IMR-90 (cell line): ENCODE results near the gene COX8C. TPM values are rescaled to one million over a fixed set of nuclear protein-coding genes. Genes with fewer than 3 reads are reported as not detected.
A peak's percentile ranks its signal among the peaks of the same experiment; 100 is the strongest.

ENCODE experiments used
- ATAC-seq: fragments of 200-7000 bp; cut with Tn5 transposase; 2 replicates; pipeline ENCODE4 v1.9.1; 2020; ENCODE audit warnings: low read depth, mild to moderate bottlenecking, moderate library complexity
- BruUV-seq: library from RNA; stranded (reverse); fragments of 400-500 nt; replicated peaks from 2 replicates; lab custom pipeline; 2021; lab: Mats Ljungman, UMichigan
- CTCF ChIA-PET: fragments of 300-600 bp; formaldehyde crosslinking; extraction: SDS; loops from one replicate; lab custom pipeline; 2021; ENCODE audit warnings: antibody characterized with exemption; lab: Yijun Ruan, JAX
- POLR2A ChIA-PET: fragments of 300-600 bp; sonication (Branson Sonifier 250); formaldehyde crosslinking; loops from one replicate; lab custom pipeline; 2022; ENCODE audit warnings: antibody characterized with exemption; ENCODE audit not compliant: unreplicated experiment; lab: Charles Lee
- DNase-seq: peaks from one replicate; pipeline ENCODE4 v3.0.0; 2013
- H2AFZ ChIP-seq: replicated peaks from 2 replicates; pipeline ENCODE3; 2013; ENCODE audit warnings: low read length, mild to moderate bottlenecking; ENCODE audit not compliant: poor library complexity
- H2AK5ac ChIP-seq: 2 replicates; pipeline ENCODE4 v1.6.1; 2013; ENCODE audit warnings: low read depth, low read length, inconsistent platforms
- H2AK9ac ChIP-seq: replicated peaks from 2 replicates; pipeline ENCODE3; 2013; ENCODE audit warnings: mild to moderate bottlenecking, low read depth, low read length, moderate library complexity; ENCODE audit not compliant: poor library complexity
- H2BK120ac ChIP-seq: 2 replicates; pipeline ENCODE4 v1.6.1; 2013; ENCODE audit warnings: low read depth, low read length, inconsistent platforms
- H2BK15ac ChIP-seq: 3 replicates; pipeline ENCODE4 v1.6.1; 2013; ENCODE audit warnings: low read depth, low read length, inconsistent platforms
- H2BK20ac ChIP-seq: 2 replicates; pipeline ENCODE4 v1.6.1; 2013; ENCODE audit warnings: low read depth, mild to moderate bottlenecking, inconsistent platforms, low read length, moderate library complexity
- H2BK5ac ChIP-seq: 2 replicates; pipeline ENCODE4 v1.6.1; 2013; ENCODE audit warnings: mild to moderate bottlenecking, low read depth, low read length, inconsistent platforms; ENCODE audit not compliant: poor library complexity, severe bottlenecking
- H3K14ac ChIP-seq: replicated peaks from 2 replicates; pipeline ENCODE4 v1.6.1; 2013; ENCODE audit warnings: low read depth, low read length, inconsistent platforms
- H3K18ac ChIP-seq: 2 replicates; pipeline ENCODE4 v1.6.1; 2013; ENCODE audit warnings: low read depth, low read length, control low read depth
- H3K23ac ChIP-seq: 2 replicates; pipeline ENCODE4 v1.6.1; 2013; ENCODE audit warnings: low read depth, low read length, inconsistent platforms
- H3K27ac ChIP-seq: 2 replicates; pipeline ENCODE4 v1.5.1; 2013; ENCODE audit warnings: mild to moderate bottlenecking, control low read depth, low read length; ENCODE audit not compliant: insufficient read depth
- H3K27me3 ChIP-seq: 2 replicates; pipeline ENCODE4 v1.6.1; 2013; ENCODE audit warnings: low read length; ENCODE audit not compliant: control insufficient read depth, insufficient read depth
- H3K36me3 ChIP-seq: 2 replicates; pipeline ENCODE4 v1.6.1; 2013; ENCODE audit warnings: low read length, mixed read lengths; ENCODE audit not compliant: control insufficient read depth, insufficient read depth
- H3K4ac ChIP-seq: 2 replicates; pipeline ENCODE4 v1.6.1; 2013; ENCODE audit warnings: low read depth, low read length, inconsistent platforms
- H3K4me1 ChIP-seq: 2 replicates; pipeline ENCODE4 v1.6.1; 2013; ENCODE audit warnings: low read length, mixed read lengths; ENCODE audit not compliant: control insufficient read depth, insufficient read depth
- H3K4me2 ChIP-seq: 2 replicates; pipeline ENCODE4 v1.6.1; 2013; ENCODE audit warnings: low read depth, mild to moderate bottlenecking, control low read depth, low read length, moderate library complexity
- H3K4me3 ChIP-seq: 2 replicates; pipeline ENCODE4 v1.5.1; 2013; ENCODE audit warnings: low read depth, mild to moderate bottlenecking, control low read depth, low read length, moderate library complexity; ENCODE audit not compliant: insufficient read depth
- H3K56ac ChIP-seq: 2 replicates; pipeline ENCODE4 v1.6.1; 2013; ENCODE audit warnings: low read length, inconsistent platforms; ENCODE audit not compliant: insufficient read depth; ENCODE audit errors: extremely low read depth
- H3K79me1 ChIP-seq, 2 experiments: 2 replicates each; pipeline ENCODE4 v1.6.1; 2013; ENCODE audit warnings: low read length in 2 of 2, inconsistent platforms in 1 of 2, low read depth in 1 of 2
- H3K9ac ChIP-seq: 2 replicates; pipeline ENCODE4 v1.6.1; 2013; ENCODE audit warnings: low read depth, low read length, control low read depth
- H3K9me1 ChIP-seq: 2 replicates; pipeline ENCODE4 v1.6.1; 2013; ENCODE audit warnings: low read length, inconsistent platforms; ENCODE audit not compliant: insufficient read depth
- H3K9me3 ChIP-seq: 2 replicates; pipeline ENCODE4 v1.6.1; 2013; ENCODE audit warnings: low read length; ENCODE audit not compliant: control insufficient read depth, insufficient read depth
- H4K20me1 ChIP-seq: 2 replicates; pipeline ENCODE4 v1.6.1; 2013; ENCODE audit warnings: low read length, inconsistent platforms; ENCODE audit not compliant: insufficient read depth
- H4K5ac ChIP-seq: 2 replicates; pipeline ENCODE4 v1.6.1; 2013; ENCODE audit warnings: mild to moderate bottlenecking, low read depth, low read length, control low read depth
- H4K8ac ChIP-seq, 2 experiments: 2 replicates each; pipeline ENCODE4 v1.6.1; 2013; ENCODE audit warnings: low read depth in 2 of 2, low read length in 2 of 2, control low read depth in 1 of 2, inconsistent platforms in 1 of 2
- H4K91ac ChIP-seq: 2 replicates; pipeline ENCODE4 v1.6.1; 2013; ENCODE audit warnings: low read depth, low read length, inconsistent platforms; ENCODE audit not compliant: insufficient read depth
- SMC3 ChIP-seq: fragments of 150-350 bp; IDR thresholded peaks from 2 replicates; pipeline ENCODE4 v1.6.1; 2016; ENCODE audit warnings: low read depth, mild to moderate bottlenecking, antibody characterized with exemption, low read length, moderate library complexity
- USF2 ChIP-seq: fragments of 150-350 bp; IDR thresholded peaks from 2 replicates; pipeline ENCODE4 v1.6.1; 2017; ENCODE audit warnings: mild to moderate bottlenecking, antibody characterized with exemption, low read length, low read depth
- dilution Hi-C: fragments of 300-500 bp; cut with HindIII; formaldehyde crosslinking; loops from one replicate; pipeline ENCODE4 v1.14.3; 2018; ENCODE audit warnings: low sequenced_read_pairs; ENCODE audit not compliant: unreplicated experiment
- in situ Hi-C: fragments of 300-500 bp; cut with MboI; formaldehyde crosslinking; loops from 3 replicates; pipeline ENCODE4 v1.14.3; 2019; ENCODE audit warnings: low sequenced_read_pairs, inconsistent platforms, mixed read lengths
- intact Hi-C: fragments of 100-400 bp; cut with micrococcal nuclease; formaldehyde crosslinking; loops from 2 replicates; pipeline ENCODE4 v1.10.0; 2022
- polyA plus RNA-seq, 3 experiments: library from polyadenylated mRNA; depleted of rRNA; stranded (reverse); fragments of >200 nt; gene quantifications; 2 replicates each; pipeline ENCODE4 v1.2.3, GENCODE V29; 2012; ENCODE audit warnings: low replicate concordance in 1 of 3
- total RNA-seq: library from RNA; depleted of rRNA; stranded (reverse); fragments of >200 nt; gene quantifications from 2 replicates; pipeline ENCODE4 v1.2.3, GENCODE V29; 2012

Gene COX8C
- total and polyA plus RNA-seq, 2 of the 4 experiments (the other 2 are of a cell fraction), result not detected

DNA sequence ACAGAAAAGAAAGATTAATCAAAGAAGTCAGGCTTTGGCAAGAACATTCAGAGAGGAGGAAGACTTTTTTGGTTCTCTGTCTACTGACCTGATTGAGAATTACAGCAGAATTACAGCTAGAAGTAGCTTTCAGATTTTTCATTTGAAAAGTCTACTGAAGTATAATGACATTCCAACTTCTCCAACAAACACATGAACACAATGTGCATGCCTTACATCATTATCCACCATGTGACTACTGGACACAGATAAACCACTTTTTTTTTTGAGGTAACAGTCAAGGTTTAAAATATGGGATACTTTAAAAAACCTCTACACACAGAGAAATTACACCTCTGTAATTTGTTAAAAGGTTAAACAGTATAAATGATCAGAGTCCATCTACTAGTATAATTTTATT lies 26.5 kb upstream of the COX8C start:
- CTCF ChIA-PET, result interaction anchor here (0.6 to 0.7 kb wide), 2 partner anchors 20 to 1405 kb away, joined by 3 read pairs; no protein-coding TSS in a partner anchor
- H3K4ac ChIP-seq, result no peak overlapping the region
- no peak overlapping the region for H3K56ac ChIP-seq
- H2AK5ac ChIP-seq, result no peak overlapping the region
- H3K4me3 ChIP-seq, result no peak overlapping the region
- H2BK5ac ChIP-seq, result no peak overlapping the region
- peaks cover 62% of the 10 kb centered on the region for H4K20me1 ChIP-seq
- peaks cover 12% of the 10 kb centered on the region; the same call in 1 of the 2 replicates for H3K9me1 ChIP-seq
- no TSS peak for BruUV-seq
- H3K23ac ChIP-seq, result no peak overlapping the region
- no peak for ATAC-seq
- H4K5ac ChIP-seq, result no peak overlapping the region
- no peak overlapping the region for H4K91ac ChIP-seq
- H3K9ac ChIP-seq, result no peak overlapping the region
- DNase-seq, result peak; percentile 23
- H3K36me3 ChIP-seq, result no peaks in the 10 kb centered on the region; the same call in 1 of the 2 replicates
- no peak overlapping the region for H2AFZ ChIP-seq
- in situ Hi-C loops, result loop anchor here (25.0 kb wide), 1 partner anchor 1808 kb away; the partner anchor contains the start of gene PPP4R3A
- TF ChIP-seq SMC3, result no peak
- TF ChIP-seq USF2, result 0 out of 2 replicates have a peak, but pooled peaks have one; percentile 46
- dilution Hi-C loops, result no loop called here
- POLR2A ChIA-PET, result no interaction called here
- no peak overlapping the region for H2BK20ac ChIP-seq
- H3K9me3 ChIP-seq, result no peaks in the 10 kb centered on the region
- H2BK15ac ChIP-seq, result no peak overlapping the region
- H3K4me1 ChIP-seq, result peaks cover 12% of the 10 kb centered on the region
- peaks cover 15 to 71% of the 10 kb centered on the region in 2 experiments for H3K79me1 ChIP-seq
- no peak overlapping the region for H2BK120ac ChIP-seq
- no peak overlapping the region for H2AK9ac ChIP-seq
- no peak overlapping the region for H3K27ac ChIP-seq
- intact Hi-C loops, result no loop called here
- H3K18ac ChIP-seq, result no peak overlapping the region
- no peak overlapping the region for H3K4me2 ChIP-seq
- no peaks in the 10 kb centered on the region for H3K27me3 ChIP-seq
- H3K14ac ChIP-seq, result peak overlapping the region; percentile 19; the same call in 1 of the 2 replicates
- H4K8ac ChIP-seq, result no peak overlapping the region
